Choroid plexus epithelial cell (primary cell): ENCODE data around the gene URB1.

Source experiments
- DNase-seq: peaks from one replicate; pipeline ENCODE4 v3.0.0-alpha.2; 2010; ENCODE audit warnings: low read depth
- H3K4me3 ChIP-seq: 2 replicates; pipeline ENCODE4 v1.5.1; 2011; ENCODE audit warnings: low read depth, mild to moderate bottlenecking, control low read depth, low read length, moderate library complexity
- CTCF ChIP-seq: conservative IDR thresholded peaks from 2 replicates; pipeline ENCODE4 v1.5.1; 2011; ENCODE audit warnings: low read depth, mild to moderate bottlenecking, control low read depth, inconsistent platforms, low read length, moderate library complexity

URB1 gene

GRCh38 chr21:32320059-32320458 is 72.8 kb downstream of the URB1 start:
- TF ChIP-seq CTCF: no peak
- no peak overlapping the region for H3K4me3 ChIP-seq
- DNase-seq: no peak

GRCh38 chr21:32319012-32319411 is 73.8 kb downstream of the URB1 start:
- no peak for TF ChIP-seq CTCF
- DNase-seq: no peak
- H3K4me3 ChIP-seq: no peak overlapping the region

- DNase-seq: no peak
- TF ChIP-seq CTCF: no peak
- no peak overlapping the region for H3K4me3 ChIP-seq
These were observed 75.1 kb downstream of the URB1 start for GRCh38 chr21:32317726-32318125.

GRCh38 chr21:32316361-32317215 is 76.2 kb downstream of the URB1 start:
- no peak for DNase-seq
- no peak overlapping the region for H3K4me3 ChIP-seq
- no peak for TF ChIP-seq CTCF

GRCh38 chr21:32315511-32316281 is 77.1 kb downstream of the URB1 start:
- no peak overlapping the region for H3K4me3 ChIP-seq
- no peak for TF ChIP-seq CTCF
- peak; percentile 35 for DNase-seq

- no peak for TF ChIP-seq CTCF
- H3K4me3 ChIP-seq: no peak overlapping the region
- DNase-seq: no peak
These were observed 78.0 kb downstream of the URB1 start for GRCh38 chr21:32314806-32315205.
